ENCODE data around the gene GJB1.

Gene GJB1

DNA sequence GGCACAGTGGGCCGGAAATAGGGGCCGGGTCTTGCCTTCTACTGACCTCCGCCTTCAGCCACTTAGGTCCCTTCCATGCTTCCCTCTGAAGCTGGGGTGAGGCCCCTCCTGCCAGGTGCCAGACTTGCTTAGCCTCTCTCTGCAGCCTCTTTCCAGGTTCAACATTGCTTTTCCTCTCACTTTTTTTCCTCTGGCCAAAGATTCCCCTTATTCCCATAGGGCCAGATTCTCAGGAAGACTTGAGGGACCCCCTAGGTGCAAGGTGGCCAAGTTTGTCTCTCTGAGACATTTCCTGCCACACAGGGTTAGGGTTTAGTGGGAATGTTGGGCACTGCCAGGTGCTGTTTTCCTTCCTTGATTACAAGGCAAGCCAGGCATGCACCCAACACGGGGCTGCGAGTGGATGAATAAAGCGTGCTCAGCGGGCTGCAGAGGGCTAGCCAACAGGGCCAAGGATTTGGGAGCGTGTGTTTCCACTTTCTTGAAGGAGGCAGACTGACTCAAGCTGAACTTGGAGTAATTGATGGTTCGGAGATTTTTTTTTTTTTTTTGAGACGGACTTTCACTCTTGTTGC, 7.6 kb upstream of the GJB1 start:
- no peak for DNase-seq

DNA sequence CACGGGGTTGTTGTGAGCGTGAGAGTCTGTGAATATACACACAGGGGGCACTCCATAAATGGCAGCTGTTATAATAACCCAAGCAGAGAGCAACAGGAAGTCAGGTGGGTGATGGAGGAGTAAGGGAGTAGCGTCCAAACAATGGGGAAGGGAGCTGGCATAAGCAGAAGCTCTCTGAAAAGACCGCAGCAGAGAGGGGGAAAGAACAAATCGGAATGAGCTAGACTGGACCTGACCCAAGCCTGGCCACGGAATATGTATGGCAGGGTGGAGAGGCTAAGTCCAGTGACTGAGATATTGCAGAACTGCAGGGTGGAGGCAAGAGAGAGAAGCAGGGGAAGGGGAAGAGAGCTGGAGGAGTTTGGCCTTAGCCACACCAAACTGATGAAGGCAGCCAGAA, 6.5 kb upstream of the GJB1 start:
- no peak for DNase-seq

DNA sequence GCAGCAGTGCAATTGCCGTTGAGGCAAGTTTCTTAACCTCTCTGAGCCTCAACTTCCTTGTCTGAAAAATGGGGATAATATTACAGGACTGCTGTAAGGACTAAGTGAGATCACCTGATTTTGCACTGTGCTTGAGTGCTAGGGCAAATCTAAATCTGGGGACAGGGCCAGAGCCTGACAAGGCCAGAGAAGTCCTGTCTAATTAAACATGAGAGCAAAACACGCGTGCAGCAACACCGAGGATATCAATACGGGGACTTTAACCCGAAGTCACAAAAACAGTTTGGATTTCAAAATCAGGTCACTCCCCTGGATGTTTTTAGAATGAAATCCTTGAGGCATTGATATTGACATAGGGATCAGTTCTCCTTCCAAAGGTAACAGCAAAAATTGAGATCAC, 5.7 kb upstream of the GJB1 start:
- DNase-seq = no peak

DNA sequence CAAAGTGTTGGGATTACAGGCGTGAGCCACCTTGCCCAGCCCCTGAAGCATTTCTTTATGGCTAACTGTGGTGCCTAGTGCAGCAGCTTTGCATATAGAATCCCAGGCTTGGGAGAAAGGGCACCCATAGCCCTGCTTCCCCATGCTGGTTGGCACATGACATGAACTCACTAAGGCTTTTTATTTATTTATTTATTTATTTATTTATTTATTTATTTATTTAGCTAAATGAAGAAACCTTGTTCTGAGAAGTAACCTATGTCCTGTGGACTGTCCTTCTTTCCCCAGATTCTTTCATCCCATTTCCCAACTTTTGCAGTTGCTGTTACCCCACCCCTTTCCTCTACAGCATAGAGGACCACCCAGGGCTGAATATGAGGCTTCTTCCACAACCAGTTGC, 1.9 kb upstream of the GJB1 start:
- DNase-seq = no peak

DNA sequence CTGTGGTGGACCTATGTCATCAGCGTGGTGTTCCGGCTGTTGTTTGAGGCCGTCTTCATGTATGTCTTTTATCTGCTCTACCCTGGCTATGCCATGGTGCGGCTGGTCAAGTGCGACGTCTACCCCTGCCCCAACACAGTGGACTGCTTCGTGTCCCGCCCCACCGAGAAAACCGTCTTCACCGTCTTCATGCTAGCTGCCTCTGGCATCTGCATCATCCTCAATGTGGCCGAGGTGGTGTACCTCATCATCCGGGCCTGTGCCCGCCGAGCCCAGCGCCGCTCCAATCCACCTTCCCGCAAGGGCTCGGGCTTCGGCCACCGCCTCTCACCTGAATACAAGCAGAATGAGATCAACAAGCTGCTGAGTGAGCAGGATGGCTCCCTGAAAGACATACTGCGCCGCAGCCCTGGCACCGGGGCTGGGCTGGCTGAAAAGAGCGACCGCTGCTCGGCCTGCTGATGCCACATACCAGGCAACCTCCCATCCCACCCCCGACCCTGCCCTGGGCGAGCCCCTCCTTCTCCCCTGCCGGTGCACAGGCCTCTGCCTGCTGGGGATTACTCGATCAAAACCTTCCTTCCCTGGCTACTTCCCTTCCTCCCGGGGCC, 1.2 kb downstream of the GJB1 start:
- DNase-seq = no peak

DNA sequence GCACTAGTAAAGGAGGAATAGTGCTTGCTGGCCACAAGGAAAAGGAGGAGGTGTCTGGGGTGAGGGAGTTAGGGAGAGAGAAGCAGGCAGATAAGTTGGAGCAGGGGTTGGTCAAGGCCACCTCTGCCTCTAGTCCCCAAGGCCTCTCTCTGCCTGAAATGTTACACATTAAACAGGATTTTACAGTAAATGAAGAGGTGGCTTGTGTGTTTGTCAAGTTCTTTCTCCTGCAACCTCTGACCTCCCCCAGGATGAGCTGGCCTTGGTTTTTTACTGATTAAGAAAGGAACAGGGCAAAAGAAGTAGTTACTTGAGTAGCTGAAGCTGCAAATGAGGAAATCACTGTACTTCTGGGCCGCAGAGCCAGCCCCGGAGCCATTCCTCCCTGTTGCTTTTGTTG, 2.0 kb downstream of the GJB1 start:
- DNase-seq = no peak

DNA sequence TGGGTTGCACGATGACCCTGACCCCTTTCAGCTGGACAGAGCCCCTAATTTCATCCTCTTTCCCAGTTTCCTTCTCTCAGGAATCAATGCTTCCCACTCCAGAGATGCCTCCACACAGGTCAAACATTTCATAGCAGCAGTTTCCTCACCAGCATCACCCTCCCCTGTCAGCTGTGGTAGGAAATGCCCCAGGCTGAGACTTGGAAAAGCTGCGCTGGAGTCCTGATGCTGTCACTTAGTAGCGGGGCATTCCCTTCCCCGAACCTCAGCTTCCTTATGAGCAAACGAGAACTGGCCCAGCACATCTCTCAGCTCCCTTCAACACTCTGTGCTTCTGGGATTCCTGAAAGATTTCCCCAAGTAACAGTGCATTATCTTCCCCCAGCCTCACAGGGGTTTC, 2.7 kb downstream of the GJB1 start:
- no peak for DNase-seq

DNA sequence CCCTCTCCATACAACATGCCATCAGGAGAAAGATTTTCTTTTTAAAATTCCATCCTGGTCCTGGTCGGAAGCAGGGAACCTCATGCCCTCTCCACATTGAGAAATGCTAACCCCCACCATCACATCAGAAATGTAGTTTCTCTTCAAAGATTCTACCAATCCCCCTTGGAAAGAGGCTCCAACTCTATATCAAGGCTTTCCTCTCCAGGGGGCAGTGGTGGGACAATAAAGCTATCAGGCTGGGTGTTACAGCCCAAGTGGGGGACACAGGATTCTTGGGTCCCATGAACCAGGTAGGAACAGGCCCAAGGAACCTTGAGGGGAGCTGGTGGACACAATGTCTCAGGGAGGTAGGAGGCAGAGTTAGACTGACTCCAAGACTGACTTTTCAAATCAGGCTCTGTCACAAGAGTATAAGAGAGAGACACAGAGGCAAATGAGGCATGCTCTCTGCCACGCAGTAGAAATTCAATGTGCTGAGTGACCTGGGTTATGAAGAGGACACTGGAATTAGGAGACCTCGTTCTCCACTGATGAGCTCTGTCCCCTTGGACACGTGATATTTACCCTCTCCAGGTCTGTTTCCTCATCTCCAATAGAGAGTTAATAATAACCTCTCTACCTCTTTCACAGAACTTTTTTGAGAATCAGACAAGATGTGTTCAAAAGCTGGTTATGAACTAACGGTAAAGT, 4.5 kb downstream of the GJB1 start:
- DNase-seq = no peak

DNA sequence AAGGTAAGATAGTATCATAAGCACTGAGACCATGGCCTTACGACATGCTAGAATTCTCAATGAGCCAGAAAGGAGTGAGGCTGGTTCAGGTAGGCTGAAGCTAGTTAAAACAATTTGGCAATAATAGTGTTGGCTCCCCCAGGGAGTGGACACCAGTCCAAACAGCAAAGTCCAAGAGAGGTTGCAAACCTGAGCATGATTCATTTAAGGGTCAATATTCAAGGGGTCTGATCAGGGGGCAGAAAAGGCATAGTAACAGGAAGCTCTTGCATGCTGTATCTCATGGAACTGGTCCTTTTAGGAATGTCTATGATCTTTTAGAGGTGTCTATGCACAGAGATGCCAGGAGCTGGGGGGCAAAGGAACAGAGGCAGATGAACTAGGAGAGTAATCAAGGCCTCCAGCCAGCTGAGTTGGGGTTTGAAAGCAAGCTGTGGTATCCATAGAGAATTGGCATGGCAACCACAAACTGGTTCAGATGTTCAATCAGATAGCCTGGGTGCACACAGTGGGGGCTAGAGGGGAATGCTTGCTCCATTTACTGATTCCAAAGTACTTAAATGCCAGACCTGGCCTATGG, 5.1 kb downstream of the GJB1 start:
- DNase-seq = no peak

DNA sequence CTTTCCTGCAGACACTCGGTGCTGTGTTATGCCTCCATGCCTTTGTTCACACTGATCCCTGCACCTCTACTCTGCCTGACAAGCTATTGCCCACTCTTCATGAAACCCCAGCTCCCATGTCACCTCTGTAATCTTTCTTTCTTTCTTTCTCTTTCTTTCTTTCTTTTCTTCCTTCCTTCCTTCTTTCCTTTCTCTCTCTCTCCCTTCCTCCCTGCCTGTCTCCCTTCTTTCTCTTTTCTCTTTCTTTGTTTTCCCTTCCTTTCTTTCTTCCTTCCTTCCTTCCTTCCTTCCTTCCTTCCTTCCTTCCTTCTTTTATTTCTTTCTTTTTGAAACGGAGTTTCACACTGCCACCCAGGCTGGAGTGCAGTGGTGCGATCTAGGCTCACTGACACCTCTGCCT, 12.5 kb downstream of the GJB1 start:
- no peak for DNase-seq

DNA sequence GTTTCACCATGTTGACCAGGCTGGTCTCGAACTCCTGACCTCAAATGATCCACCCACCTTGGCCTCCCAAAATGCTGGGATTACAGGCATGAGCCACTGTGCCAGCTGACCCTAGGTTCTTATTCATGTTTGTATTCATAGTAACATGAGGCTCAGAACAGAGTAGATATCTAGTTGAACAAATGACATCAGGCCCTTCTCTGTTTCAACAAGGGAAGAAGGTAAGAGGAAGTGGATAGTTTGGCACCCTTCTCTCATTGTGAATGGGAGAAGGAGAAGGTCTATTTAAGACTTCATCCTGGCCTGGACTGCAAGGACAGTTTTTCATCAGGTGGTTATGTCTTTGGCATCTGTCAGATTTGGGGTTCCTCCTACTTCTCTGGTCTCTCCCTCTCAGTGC, 13.8 kb downstream of the GJB1 start:
- DNase-seq = no peak

DNA sequence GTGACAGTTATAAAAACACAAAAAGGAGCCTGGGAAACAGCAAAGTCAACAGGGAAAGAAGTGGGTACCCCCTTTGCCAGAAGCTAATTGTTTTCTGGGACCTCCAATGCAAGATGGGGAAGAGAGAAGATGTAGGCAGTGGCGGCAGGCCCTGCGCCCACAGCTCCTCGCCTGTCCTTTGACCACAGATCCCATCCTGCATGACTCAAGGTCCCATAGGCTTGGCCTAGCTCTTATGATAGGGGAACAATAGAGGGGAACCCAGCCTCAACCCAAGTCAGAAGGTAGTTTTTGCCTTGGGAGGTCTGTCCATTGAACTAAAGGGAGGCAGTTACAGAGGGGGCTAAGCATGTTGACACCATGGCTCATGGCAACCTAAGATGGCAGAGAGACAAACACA, 16.8 kb downstream of the GJB1 start:
- no peak for DNase-seq

DNA sequence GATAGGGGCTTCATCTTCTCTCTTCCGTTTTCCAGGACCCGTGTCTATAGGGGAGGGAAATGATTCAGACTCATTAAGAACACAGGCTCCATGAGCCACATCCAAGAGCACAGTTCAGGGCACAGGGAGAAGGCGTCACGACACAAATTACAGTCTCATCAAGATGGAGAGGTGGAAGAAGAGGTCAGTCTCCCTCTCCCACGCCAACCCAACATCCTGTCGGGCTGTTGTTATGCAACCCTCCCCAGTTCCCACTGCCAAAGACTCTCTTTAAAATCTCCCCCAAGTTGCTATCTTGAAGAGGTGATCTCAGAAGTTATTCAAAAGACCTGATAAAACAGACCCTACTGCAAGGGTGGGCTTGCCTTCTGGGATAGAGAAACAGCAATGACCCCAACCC, 18.3 kb downstream of the GJB1 start:
- DNase-seq = no peak

DNA sequence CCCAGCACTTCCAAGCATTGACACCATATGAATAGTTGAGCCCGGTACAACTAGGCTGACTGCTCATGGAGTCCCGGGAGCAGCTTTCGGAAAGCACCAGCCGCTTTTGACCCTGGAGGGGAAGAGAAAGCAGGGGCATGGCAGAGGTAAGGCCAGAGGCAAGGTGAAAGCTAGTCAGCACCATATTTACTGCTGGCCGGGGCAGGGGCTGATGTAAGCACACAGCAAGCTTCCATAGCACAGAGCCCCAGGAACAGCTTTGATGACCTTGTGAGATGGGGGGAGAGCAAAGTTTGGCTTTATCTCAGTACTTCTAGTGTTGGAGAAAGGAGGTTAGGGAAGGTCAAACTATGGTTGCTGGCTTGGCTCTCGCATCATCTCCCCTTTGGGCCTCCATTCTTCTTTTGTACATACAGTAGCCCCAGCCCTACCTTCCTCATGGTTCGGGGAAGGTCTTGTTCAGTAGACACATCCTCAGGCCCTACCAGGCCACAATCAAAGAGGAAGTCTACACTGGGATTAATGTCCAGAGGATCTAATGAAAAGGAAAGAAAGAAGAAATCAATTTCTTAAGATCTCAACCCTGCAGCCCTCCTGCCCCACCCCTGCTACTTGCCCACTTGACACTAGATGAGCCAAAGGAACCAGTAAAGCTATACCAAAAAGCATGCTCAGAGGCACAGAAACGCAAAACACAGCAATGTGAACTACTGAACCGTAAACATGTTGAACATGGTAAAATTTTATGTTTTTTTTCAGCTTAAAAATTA, 21.5 kb downstream of the GJB1 start:
- no peak for DNase-seq

DNA sequence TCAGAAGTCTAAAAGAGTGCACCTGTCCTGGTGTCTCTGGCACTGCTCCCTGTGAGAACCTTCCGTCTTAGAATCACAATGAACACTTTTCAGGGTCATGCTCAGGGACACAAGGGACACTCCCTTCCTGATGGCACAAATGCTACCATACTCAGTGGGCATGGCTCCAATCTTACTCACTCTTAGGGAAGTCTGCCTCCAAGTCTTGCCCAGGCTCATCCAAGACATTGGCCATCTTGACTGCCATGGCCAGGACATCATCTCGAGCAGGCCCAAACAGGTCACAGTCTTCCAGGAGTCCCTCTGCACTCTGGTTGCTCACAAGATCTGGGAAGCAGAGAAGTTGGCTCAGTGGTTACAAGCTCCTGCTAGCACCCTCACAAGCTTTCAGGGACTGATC, 22.1 kb downstream of the GJB1 start:
- DNase-seq = no peak

DNA sequence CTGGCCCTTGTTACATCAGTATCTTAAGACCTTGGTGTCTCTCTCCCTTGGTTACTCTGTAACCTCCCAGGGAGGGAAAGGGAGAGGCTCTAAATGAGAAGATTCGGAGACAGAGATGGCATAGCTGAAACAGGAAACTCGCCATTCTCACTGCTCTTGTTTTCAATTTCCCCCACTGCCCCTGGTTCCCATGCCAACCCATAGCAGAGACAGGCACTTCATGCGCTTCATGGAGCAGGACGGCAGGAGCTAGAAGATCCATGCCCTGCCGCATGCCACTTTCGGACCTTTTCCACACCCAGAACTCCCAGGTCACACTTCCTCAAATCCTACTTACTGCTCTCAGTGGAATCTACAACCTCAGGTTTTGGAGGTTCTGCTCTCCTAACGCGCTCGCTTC, 27.8 kb downstream of the GJB1 start:
- DNase-seq = no peak

DNA sequence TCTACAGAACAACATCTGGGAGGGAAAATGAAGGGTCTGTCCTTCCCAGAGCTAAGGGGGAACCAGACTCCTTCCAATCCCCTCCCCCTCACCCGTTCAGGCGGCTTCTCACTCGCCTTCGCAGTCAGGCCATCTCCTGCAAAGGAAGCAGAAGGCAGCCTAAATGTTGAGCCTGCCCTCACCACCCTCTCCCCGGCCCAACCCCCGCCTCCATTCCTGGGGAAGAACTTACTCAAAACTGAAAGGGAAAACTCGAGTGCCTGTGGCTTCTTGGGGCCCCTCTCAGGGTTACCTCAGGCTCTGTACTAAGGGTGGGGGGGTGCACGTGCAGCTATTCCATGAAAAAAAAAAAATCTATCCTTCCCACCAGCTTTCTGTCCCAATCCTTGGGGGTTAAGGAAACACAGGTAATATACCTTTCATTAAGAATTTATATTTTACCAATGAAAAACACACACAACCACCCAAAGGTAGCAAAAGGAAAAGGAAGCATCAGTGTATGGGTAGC, 28.5 kb downstream of the GJB1 start:
- no peak for DNase-seq

DNA sequence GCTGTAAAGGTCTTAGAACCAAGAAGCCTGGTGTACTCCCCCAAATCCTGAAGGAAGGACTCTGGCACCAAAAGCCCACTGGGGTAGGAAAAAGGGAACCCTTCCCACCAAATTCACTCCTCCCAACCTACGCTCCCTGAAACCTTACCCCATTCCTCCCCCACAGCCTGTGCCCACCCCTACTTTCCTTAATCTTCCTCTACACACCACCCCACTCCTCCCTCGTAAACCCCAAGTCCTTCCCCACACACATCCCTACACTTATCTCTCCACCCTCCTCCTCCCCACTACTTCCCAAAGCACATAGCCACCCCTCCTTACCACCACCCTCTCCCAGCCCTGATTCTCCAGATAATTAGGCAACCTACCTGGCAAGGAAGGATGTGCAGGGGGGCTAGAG, 29.2 kb downstream of the GJB1 start:
- no peak for DNase-seq

DNA sequence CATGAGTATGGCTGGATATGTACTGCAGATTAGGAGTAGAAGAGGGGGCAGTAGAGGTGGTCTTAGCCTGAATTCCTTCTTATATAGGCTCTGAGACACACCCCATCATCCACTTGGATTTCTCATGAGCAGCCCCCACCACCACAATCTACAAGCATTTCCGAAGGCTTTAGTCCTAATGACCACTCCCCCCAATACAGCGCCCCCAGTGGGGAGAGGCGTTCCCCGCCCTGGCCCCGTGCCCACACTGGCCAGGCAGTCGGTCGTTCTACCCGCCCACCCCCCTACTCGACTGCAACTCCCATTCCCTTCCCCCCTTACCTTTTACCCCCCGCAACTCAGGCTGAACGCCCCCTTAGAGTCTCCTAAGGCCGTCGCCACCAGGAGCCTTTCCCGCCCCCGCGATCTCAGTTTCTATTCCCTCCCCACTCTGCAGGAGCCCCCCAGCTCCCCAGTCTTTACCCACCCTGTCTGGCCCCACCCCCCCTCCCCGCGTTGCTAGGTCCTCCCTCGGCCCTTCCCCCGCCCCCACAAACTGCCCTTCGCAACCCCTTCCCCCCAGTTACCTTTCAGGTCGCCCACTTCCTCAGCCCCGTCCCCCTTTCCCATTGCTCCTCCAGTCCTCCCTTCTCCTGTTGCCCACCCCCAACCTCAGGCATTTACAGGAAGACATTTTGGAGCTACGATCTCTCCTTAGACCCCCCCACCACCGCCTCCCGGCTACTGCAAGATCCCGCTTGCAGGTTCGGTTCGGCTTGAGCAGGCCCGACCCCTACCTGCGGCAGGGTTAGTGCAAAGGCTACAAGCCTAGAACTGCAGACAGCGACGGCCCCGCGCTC, 30.4 kb downstream of the GJB1 start:
- DNase-seq = no peak

DNA sequence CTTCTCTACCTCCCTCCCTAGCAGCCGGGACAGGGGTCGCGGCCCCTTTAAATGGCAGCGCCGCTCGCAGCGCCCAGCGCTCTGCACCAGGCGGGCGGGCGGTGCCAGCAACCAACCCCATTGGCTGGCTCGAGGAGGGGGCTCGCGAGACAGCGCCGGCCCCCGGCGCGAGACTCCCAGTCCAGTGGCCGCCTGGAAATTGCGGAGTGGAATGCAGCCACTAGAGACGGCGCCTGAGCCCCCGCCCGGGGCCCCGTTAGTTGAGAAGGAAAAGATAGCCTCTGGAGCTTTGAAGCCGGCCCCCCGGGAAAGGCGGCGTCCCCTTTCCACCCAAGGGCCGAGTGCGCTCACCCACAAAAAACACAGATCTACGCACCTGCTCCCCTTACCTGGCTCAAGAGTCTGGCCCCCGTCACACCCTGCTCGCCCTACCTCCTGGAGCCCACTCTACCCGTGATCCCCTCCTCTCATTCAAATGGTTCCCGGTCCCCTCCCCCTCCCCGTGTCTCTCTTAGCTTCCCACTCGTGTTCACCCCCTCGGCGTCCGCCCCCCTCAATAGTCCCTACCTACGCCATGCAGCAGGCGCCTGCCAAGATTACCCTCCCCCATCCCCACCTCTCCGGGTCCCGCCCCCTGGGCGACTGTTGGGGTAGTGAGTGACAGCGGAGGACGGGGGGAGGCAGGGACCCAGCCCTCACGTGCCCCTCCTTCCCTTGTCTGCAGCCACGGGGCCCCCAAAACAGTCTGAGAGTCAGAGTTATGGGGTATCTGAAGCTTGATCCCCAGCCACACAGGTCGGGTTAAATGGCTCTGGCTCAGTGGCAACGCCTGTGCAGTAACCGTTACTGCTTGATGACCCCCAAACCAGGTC, 31.3 kb downstream of the GJB1 start, which contains the start of gene ZMYM3:
TSS of gene ZMYM3 (minus strand) at position 49 of the 872 bp plus-strand sequence. CDS start 885 bp downstream, outside the sequence.
- peak; percentile 17 for DNase-seq

DNA sequence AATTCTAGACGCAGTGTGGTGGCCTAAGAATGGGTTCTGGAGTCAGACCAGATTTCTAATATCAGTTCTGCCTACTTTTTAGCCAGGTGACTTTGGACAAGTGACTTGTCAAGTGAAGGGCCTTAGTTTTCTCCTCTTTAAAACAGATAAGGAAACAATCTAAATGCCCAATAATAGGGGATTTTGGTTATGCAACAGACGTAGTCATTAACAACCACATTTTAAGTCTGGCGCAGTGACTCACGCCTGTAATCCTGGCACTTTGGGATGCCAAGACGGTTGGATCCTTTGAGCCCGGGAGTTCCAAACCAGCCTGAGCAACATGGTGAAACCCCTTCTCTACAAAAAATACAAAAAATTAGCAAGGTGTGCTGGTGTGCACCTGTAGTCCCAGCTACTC, 33.0 kb downstream of the GJB1 start:
- DNase-seq = no peak
